ENCODE results near the gene PRPF31.

PRPF31 gene

GRCh38 chr19:54152878-54153524 is 37.4 kb downstream of the PRPF31 start:
- Histone ChIP-seq H3K4me3 (no peak overlapping the region), H3K4me1 (peaks cover 0 to 3% (median under 1%) of the 10 kb centered on the region in 4 donors), H3K9me3 (no peaks in the 10 kb centered on the region), H3K27me3 (no peaks in the 10 kb centered on the region), H3K27ac (no peak overlapping the region), H3K36me3 (peaks cover 62 to 100% (median 99%) of the 10 kb centered on the region in 3 donors)
- no peak for DNase-seq
- TF ChIP-seq, protein P1, sequence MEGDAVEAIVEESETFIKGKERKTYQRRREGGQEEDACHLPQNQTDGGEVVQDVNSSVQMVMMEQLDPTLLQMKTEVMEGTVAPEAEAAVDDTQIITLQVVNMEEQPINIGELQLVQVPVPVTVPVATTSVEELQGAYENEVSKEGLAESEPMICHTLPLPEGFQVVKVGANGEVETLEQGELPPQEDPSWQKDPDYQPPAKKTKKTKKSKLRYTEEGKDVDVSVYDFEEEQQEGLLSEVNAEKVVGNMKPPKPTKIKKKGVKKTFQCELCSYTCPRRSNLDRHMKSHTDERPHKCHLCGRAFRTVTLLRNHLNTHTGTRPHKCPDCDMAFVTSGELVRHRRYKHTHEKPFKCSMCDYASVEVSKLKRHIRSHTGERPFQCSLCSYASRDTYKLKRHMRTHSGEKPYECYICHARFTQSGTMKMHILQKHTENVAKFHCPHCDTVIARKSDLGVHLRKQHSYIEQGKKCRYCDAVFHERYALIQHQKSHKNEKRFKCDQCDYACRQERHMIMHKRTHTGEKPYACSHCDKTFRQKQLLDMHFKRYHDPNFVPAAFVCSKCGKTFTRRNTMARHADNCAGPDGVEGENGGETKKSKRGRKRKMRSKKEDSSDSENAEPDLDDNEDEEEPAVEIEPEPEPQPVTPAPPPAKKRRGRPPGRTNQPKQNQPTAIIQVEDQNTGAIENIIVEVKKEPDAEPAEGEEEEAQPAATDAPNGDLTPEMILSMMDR (IDR thresholded peaks at IDR 0.05), result no peak
- intact Hi-C loops (cut with DNase I; ENCODE audit: low total_unique reads), result no loop called here

- TF ChIP-seq, protein P1 (IDR thresholded peaks at IDR 0.05), result no peak
- H3K27ac ChIP-seq, result no peak overlapping the region
- H3K36me3 ChIP-seq, result peaks cover 54 to 95% (median 94%) of the 10 kb centered on the region in 3 donors
- peaks cover 0 to 11% (median 8%) of the 10 kb centered on the region in 4 donors for H3K4me1 ChIP-seq
- no peak for DNase-seq
- H3K27me3 ChIP-seq, result no peaks in the 10 kb centered on the region
- no peak overlapping the region for H3K4me3 ChIP-seq
- intact Hi-C loops (cut with DNase I; ENCODE audit: low total_unique reads), result no loop called here
- no peaks in the 10 kb centered on the region for H3K9me3 ChIP-seq
These were observed 38.3 kb downstream of the PRPF31 start for GRCh38 chr19:54153731-54154326.

DNA sequence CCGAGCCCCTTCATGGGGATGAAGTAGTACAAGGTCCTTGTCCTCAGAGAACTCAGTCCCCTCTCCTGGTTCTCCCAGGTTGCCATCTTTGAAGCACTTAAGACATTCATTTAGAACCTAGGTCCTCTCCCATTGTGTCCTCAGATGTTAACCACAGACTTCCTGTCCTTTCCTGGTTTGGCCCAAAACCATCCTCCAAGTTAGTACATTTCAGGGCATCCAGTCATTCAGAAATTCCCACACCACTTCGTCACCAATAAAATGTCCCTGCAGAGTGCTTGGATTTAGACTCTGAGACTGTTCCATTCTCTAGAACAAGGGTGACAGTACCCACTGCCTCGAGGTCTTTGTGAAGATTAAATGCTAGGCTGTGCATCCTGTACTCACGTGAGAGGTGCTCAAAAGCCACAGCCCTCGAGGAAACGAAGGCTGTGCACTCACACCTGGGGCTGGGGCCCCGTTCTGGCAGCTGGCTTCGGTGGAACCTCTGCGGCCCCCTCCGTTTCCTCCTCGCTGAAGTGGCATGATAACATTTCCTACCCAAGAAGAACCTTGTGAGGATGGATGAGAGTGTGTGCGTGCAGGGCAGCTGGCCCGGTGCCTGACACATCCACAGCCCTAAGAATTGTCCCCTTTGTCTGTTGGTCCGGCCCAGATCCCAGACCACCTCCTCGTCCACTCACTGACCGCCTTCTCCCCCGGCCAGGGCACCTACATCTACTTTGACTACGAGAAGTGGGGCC is 39.2 kb downstream of the PRPF31 start:
- TF ChIP-seq, protein P1 (IDR thresholded peaks at IDR 0.05), result no peak
- Histone ChIP-seq H3K27ac (no peak overlapping the region), H3K36me3 (peaks cover 48 to 86% (median 84%) of the 10 kb centered on the region in 3 donors), H3K4me3 (no peak overlapping the region), H3K9me3 (no peaks in the 10 kb centered on the region), H3K27me3 (no peaks in the 10 kb centered on the region), H3K4me1 (peaks cover 0 to 13% (median 10%) of the 10 kb centered on the region in 4 donors)
- no peak for DNase-seq
- intact Hi-C loops (cut with DNase I; ENCODE audit: low total_unique reads), result no loop called here

GRCh38 chr19:54155694-54156093 is 40.1 kb downstream of the PRPF31 start:
- DNase-seq, result no peak
- Histone ChIP-seq H3K9me3 (no peaks in the 10 kb centered on the region), H3K27ac (no peak overlapping the region), H3K36me3 (peaks cover 48 to 77% (median 75%) of the 10 kb centered on the region in 3 donors), H3K27me3 (no peaks in the 10 kb centered on the region), H3K4me3 (no peak overlapping the region), H3K4me1 (peaks cover 0 to 20% (median 17%) of the 10 kb centered on the region in 4 donors)
- intact Hi-C loops (cut with DNase I; ENCODE audit: low total_unique reads), result no loop called here
- TF ChIP-seq, protein P1 (IDR thresholded peaks at IDR 0.05), result no peak

DNA sequence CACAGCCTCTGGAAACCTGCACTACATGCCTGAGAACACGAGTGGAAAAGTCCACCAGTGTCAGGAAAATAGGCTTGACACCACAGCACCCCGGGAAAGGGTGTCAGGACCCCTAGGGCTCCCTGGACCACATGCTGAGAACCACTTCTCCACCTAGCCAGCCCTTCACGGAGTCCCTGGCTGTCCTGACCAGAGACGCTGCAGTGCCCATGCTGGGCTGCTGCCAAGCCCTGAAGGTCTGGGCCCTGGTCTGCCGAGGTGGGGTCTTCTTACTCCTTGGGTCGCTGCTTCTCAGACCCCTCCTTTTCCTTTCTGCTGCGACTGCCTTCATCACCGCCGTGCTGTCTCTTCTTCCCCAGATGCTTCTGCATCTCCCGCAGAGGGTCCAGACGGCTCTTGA is 40.9 kb downstream of the PRPF31 start:
- Histone ChIP-seq H3K9me3 (no peaks in the 10 kb centered on the region), H3K36me3 (peaks cover 48 to 69% (median 67%) of the 10 kb centered on the region in 3 donors), H3K4me1 (peaks cover 0 to 27% (median 21%) of the 10 kb centered on the region in 4 donors), H3K27me3 (no peaks in the 10 kb centered on the region), H3K4me3 (no peak overlapping the region), H3K27ac (no peak overlapping the region)
- DNase-seq, result no peak
- TF ChIP-seq, protein P1 (IDR thresholded peaks at IDR 0.05), result no peak
- intact Hi-C loops (cut with DNase I; ENCODE audit: low total_unique reads), result no loop called here
